Measurements from ENCODE around the gene CASP8.

CASP8 gene

GRCh38 chr2:201242571-201243277 lies 17.6 kb upstream of the CASP8 start:
- no peak for DNase-seq (ENCODE audit: low read depth)

GRCh38 chr2:201244829-201245228 lies 15.5 kb upstream of the CASP8 start:
- DNase-seq (ENCODE audit: low read depth): no peak

- no peak for DNase-seq (ENCODE audit: low read depth)
These were observed 14.1 kb upstream of the CASP8 start for GRCh38 chr2:201246280-201246679.

- no peak for DNase-seq (ENCODE audit: low read depth)
These were observed 12.0 kb upstream of the CASP8 start for GRCh38 chr2:201248288-201248844.

- DNase-seq (ENCODE audit: low read depth): no peak
These were observed 10.4 kb upstream of the CASP8 start for GRCh38 chr2:201249889-201250288.

- no peak for DNase-seq (ENCODE audit: low read depth)
These were observed 9.6 kb upstream of the CASP8 start for GRCh38 chr2:201250741-201251140.

GRCh38 chr2:201254081-201254730 lies 6.1 kb upstream of the CASP8 start:
- DNase-seq (ENCODE audit: low read depth): no peak

- DNase-seq (ENCODE audit: low read depth): no peak
These were observed 4.8 kb upstream of the CASP8 start for GRCh38 chr2:201255408-201256033.

- DNase-seq (ENCODE audit: low read depth): no peak
These were observed 4.3 kb upstream of the CASP8 start for GRCh38 chr2:201256082-201256481.

GRCh38 chr2:201257381-201257955 lies 2.9 kb upstream of the CASP8 start:
- no peak for DNase-seq (ENCODE audit: low read depth)

- DNase-seq (ENCODE audit: low read depth): peak; percentile 76
These were observed 2.2 kb upstream of the CASP8 start for GRCh38 chr2:201257956-201258665.

- no peak for DNase-seq (ENCODE audit: low read depth)
These were observed 1.4 kb upstream of the CASP8 start for GRCh38 chr2:201258666-201259615.

GRCh38 chr2:201261471-201261870 lies 1.1 kb downstream of the CASP8 start:
- peak; percentile 15 for DNase-seq (ENCODE audit: low read depth)

- DNase-seq (ENCODE audit: low read depth): no peak
These were observed 1.6 kb downstream of the CASP8 start for GRCh38 chr2:201261906-201262305.

GRCh38 chr2:201262718-201263117 lies 2.4 kb downstream of the CASP8 start:
- no peak for DNase-seq (ENCODE audit: low read depth)

GRCh38 chr2:201263779-201264178 lies 3.4 kb downstream of the CASP8 start:
- DNase-seq (ENCODE audit: low read depth): no peak

- no peak for DNase-seq (ENCODE audit: low read depth)
These were observed 4.3 kb downstream of the CASP8 start for GRCh38 chr2:201264472-201265173.

- no peak for DNase-seq (ENCODE audit: low read depth)
These were observed 6.3 kb downstream of the CASP8 start for GRCh38 chr2:201266629-201267028.

- DNase-seq (ENCODE audit: low read depth): no peak
These were observed 7.1 kb downstream of the CASP8 start for GRCh38 chr2:201267278-201268030.
